ENCODE data around the gene UPK3B. TPM values are rescaled to one million over a fixed set of nuclear protein-coding genes. Genes with fewer than 3 reads are reported as not detected.
"Not testable (repeated sequence)": the region's sequence is repeated elsewhere in the genome, so short reads cannot be mapped to it uniquely, and the experiment has no call there.

Gene UPK3B
- total RNA-seq, 4 donors from 2014 or later, result 3.0 to 11.6 (median 4.9) TPM; not detected in 1

GRCh38 chr7:76467743-76468404 is 42.5 kb upstream of the UPK3B start:
- intact Hi-C loops (cut with DNase I; ENCODE audit: low total_unique reads); in situ Hi-C loops (cut with MboI; ENCODE audit: low pct_ligation_motif_present in 1 of 4, low pct_unique_long_range_greater_than_20kb in 1 of 4, low sequenced_read_pairs in 3 of 4); H3K9me3 ChIP-seq; H3K27me3 ChIP-seq; H3K4me3 ChIP-seq; H3K36me3 ChIP-seq: not testable (repeated sequence)
- peaks cover 0 to 23% (median 9%) of the 10 kb centered on the region in 4 donors for H3K4me1 ChIP-seq
- peak in 1 of 3 donors; percentile 51 for TF ChIP-seq POLR2AphosphoS5 (IDR thresholded peaks at IDR 0.05)
- 47 to 58% methylated on average over 5 to 10 of the region's 14 CpGs for WGBS, 2 donors (ENCODE audit: low coverage in 1 of 2)
- peak; percentile 91 for DNase-seq
- peak overlapping the region; percentile 51 to 65 (median 54) for H3K27ac ChIP-seq

GRCh38 chr7:76471556-76472221 is 38.7 kb upstream of the UPK3B start:
- H3K4me1 ChIP-seq; H3K9me3 ChIP-seq; H3K27ac ChIP-seq; DNase-seq; H3K27me3 ChIP-seq; H3K4me3 ChIP-seq; intact Hi-C loops (cut with DNase I; ENCODE audit: low total_unique reads); H3K36me3 ChIP-seq; in situ Hi-C loops (cut with MboI; ENCODE audit: low pct_ligation_motif_present in 1 of 4, low pct_unique_long_range_greater_than_20kb in 1 of 4, low sequenced_read_pairs in 3 of 4): not testable (repeated sequence)
- WGBS, 2 donors (ENCODE audit: low coverage in 1 of 2), result 86% methylated on average over 7 of the region's 10 CpGs; no CpG with 5 or more reads in 1 of the 2 donors

- intact Hi-C loops (cut with DNase I; ENCODE audit: low total_unique reads); DNase-seq; H3K4me1 ChIP-seq; H3K36me3 ChIP-seq; in situ Hi-C loops (cut with MboI; ENCODE audit: low pct_ligation_motif_present in 1 of 4, low pct_unique_long_range_greater_than_20kb in 1 of 4, low sequenced_read_pairs in 3 of 4); H3K4me3 ChIP-seq; H3K27ac ChIP-seq; H3K27me3 ChIP-seq; H3K9me3 ChIP-seq: not testable (repeated sequence)
- WGBS, 2 donors (ENCODE audit: low coverage in 1 of 2), result 90% methylated on average over 2 of the region's 6 CpGs; no CpG with 5 or more reads in 1 of the 2 donors
Observed at GRCh38 chr7:76473097-76473496, 37.3 kb upstream of the UPK3B start.

- DNase-seq; H3K4me1 ChIP-seq; H3K9me3 ChIP-seq; intact Hi-C loops (cut with DNase I; ENCODE audit: low total_unique reads); H3K27me3 ChIP-seq; in situ Hi-C loops (cut with MboI; ENCODE audit: low pct_ligation_motif_present in 1 of 4, low pct_unique_long_range_greater_than_20kb in 1 of 4, low sequenced_read_pairs in 3 of 4); H3K4me3 ChIP-seq; H3K27ac ChIP-seq; H3K36me3 ChIP-seq: not testable (repeated sequence)
- WGBS, 2 donors (ENCODE audit: low coverage in 1 of 2), result 95% methylated on average over 4 of the region's 11 CpGs; no CpG with 5 or more reads in 1 of the 2 donors
Observed at GRCh38 chr7:76476280-76476679, 34.1 kb upstream of the UPK3B start.

- H3K36me3 ChIP-seq; H3K4me1 ChIP-seq; H3K9me3 ChIP-seq; H3K4me3 ChIP-seq; H3K27ac ChIP-seq; in situ Hi-C loops (cut with MboI; ENCODE audit: low pct_ligation_motif_present in 1 of 4, low pct_unique_long_range_greater_than_20kb in 1 of 4, low sequenced_read_pairs in 3 of 4); intact Hi-C loops (cut with DNase I; ENCODE audit: low total_unique reads); DNase-seq; H3K27me3 ChIP-seq: not testable (repeated sequence)
- 92% methylated on average over 14 of the region's 24 CpGs; no CpG with 5 or more reads in 1 of the 2 donors for WGBS, 2 donors (ENCODE audit: low coverage in 1 of 2)
Observed at GRCh38 chr7:76476742-76477474, 33.4 kb upstream of the UPK3B start.

GRCh38 chr7:76479628-76480027 is 30.7 kb upstream of the UPK3B start:
- H3K27me3 ChIP-seq; in situ Hi-C loops (cut with MboI; ENCODE audit: low pct_ligation_motif_present in 1 of 4, low pct_unique_long_range_greater_than_20kb in 1 of 4, low sequenced_read_pairs in 3 of 4); H3K4me1 ChIP-seq; intact Hi-C loops (cut with DNase I; ENCODE audit: low total_unique reads); H3K27ac ChIP-seq; DNase-seq; H3K4me3 ChIP-seq; H3K9me3 ChIP-seq; H3K36me3 ChIP-seq: not testable (repeated sequence)
- WGBS, 2 donors (ENCODE audit: low coverage in 1 of 2), result 88% methylated on average over 10 of the region's 11 CpGs; no CpG with 5 or more reads in 1 of the 2 donors

GRCh38 chr7:76480403-76481253 is 29.7 kb upstream of the UPK3B start:
- H3K9me3 ChIP-seq; H3K4me3 ChIP-seq; intact Hi-C loops (cut with DNase I; ENCODE audit: low total_unique reads); H3K27me3 ChIP-seq; DNase-seq; H3K36me3 ChIP-seq; H3K27ac ChIP-seq; in situ Hi-C loops (cut with MboI; ENCODE audit: low pct_ligation_motif_present in 1 of 4, low pct_unique_long_range_greater_than_20kb in 1 of 4, low sequenced_read_pairs in 3 of 4); H3K4me1 ChIP-seq: not testable (repeated sequence)
- 89% methylated on average over 22 of the region's 29 CpGs; no CpG with 5 or more reads in 1 of the 2 donors for WGBS, 2 donors (ENCODE audit: low coverage in 1 of 2)

GRCh38 chr7:76482660-76483059 is 27.7 kb upstream of the UPK3B start:
- DNase-seq; H3K27ac ChIP-seq; H3K4me3 ChIP-seq; in situ Hi-C loops (cut with MboI; ENCODE audit: low pct_ligation_motif_present in 1 of 4, low pct_unique_long_range_greater_than_20kb in 1 of 4, low sequenced_read_pairs in 3 of 4); H3K4me1 ChIP-seq; H3K27me3 ChIP-seq; intact Hi-C loops (cut with DNase I; ENCODE audit: low total_unique reads); H3K36me3 ChIP-seq; H3K9me3 ChIP-seq: not testable (repeated sequence)
- 96% methylated on average over 24 of the region's 24 CpGs; no CpG with 5 or more reads in 1 of the 2 donors for whole genome bisulfite sequencing, 2 donors (ENCODE audit: low coverage in 1 of 2)

GRCh38 chr7:76483081-76483480 is 27.3 kb upstream of the UPK3B start:
- H3K27me3 ChIP-seq; in situ Hi-C loops (cut with MboI; ENCODE audit: low pct_ligation_motif_present in 1 of 4, low pct_unique_long_range_greater_than_20kb in 1 of 4, low sequenced_read_pairs in 3 of 4); H3K36me3 ChIP-seq; DNase-seq; H3K4me1 ChIP-seq; H3K27ac ChIP-seq; H3K9me3 ChIP-seq; intact Hi-C loops (cut with DNase I; ENCODE audit: low total_unique reads); H3K4me3 ChIP-seq: not testable (repeated sequence)
- 94% methylated on average over 9 of the region's 17 CpGs; no CpG with 5 or more reads in 1 of the 2 donors for WGBS, 2 donors (ENCODE audit: low coverage in 1 of 2)

Data from transverse colon (tissue), 4 donors.